ENCODE data around the gene ZSCAN5C. TPM values are rescaled to one million over a fixed set of nuclear protein-coding genes. Genes with fewer than 3 reads are reported as not detected.
"Not testable (repeated sequence)": the region's sequence is repeated elsewhere in the genome, so short reads cannot be mapped to it uniquely, and the experiment has no call there.

Gene ZSCAN5C
- total RNA-seq, 1 donor from 2014 or later = not detected

- DNase-seq (ENCODE audit: extremely low read depth, low read depth, low spot score) = no peak
These were observed 10.4 kb upstream of the ZSCAN5C start for GRCh38 chr19:56191711-56192110.

GRCh38 chr19:56193981-56194640, 8.0 kb upstream of the ZSCAN5C start:
- no peak for DNase-seq (ENCODE audit: extremely low read depth, low read depth, low spot score)

- DNase-seq (ENCODE audit: extremely low read depth, low read depth, low spot score) = not testable (repeated sequence)
These were observed 4.4 kb upstream of the ZSCAN5C start, which contains the start of gene ZSCAN5B for GRCh38 chr19:56197646-56198045. Gene ZSCAN5B (minus strand): TSS chr19:56197783. CDS start chr19:56193052, 4,731 bp downstream.

GRCh38 chr19:56199687-56200086, 2.4 kb upstream of the ZSCAN5C start:
- no peak for DNase-seq (ENCODE audit: extremely low read depth, low read depth, low spot score)

GRCh38 chr19:56207581-56207980, 5.5 kb downstream of the ZSCAN5C start:
- not testable (repeated sequence) for DNase-seq (ENCODE audit: extremely low read depth, low read depth, low spot score)

GRCh38 chr19:56209091-56209490, 7.0 kb downstream of the ZSCAN5C start:
- DNase-seq (ENCODE audit: extremely low read depth, low read depth, low spot score) = no peak

- DNase-seq (ENCODE audit: extremely low read depth, low read depth, low spot score) = not testable (repeated sequence)
These were observed 8.0 kb downstream of the ZSCAN5C start for GRCh38 chr19:56210036-56210435.

- DNase-seq (ENCODE audit: extremely low read depth, low read depth, low spot score) = no peak
These were observed 9.6 kb downstream of the ZSCAN5C start for GRCh38 chr19:56211718-56212117.

GRCh38 chr19:56217039-56217949, 15.2 kb downstream of the ZSCAN5C start:
- no peak for DNase-seq (ENCODE audit: extremely low read depth, low read depth, low spot score)

- no peak for DNase-seq (ENCODE audit: extremely low read depth, low read depth, low spot score)
These were observed 16.9 kb downstream of the ZSCAN5C start for GRCh38 chr19:56218961-56219360.

- DNase-seq (ENCODE audit: extremely low read depth, low read depth, low spot score) = not testable (repeated sequence)
These were observed 19.4 kb downstream of the ZSCAN5C start for GRCh38 chr19:56221442-56221841.

GRCh38 chr19:56221851-56222250, 19.8 kb downstream of the ZSCAN5C start:
- no peak for DNase-seq (ENCODE audit: extremely low read depth, low read depth, low spot score)

GRCh38 chr19:56222901-56223300, 20.8 kb downstream of the ZSCAN5C start:
- DNase-seq (ENCODE audit: extremely low read depth, low read depth, low spot score) = no peak

GRCh38 chr19:56223481-56223880, 21.4 kb downstream of the ZSCAN5C start:
- no peak for DNase-seq (ENCODE audit: extremely low read depth, low read depth, low spot score)

GRCh38 chr19:56245121-56245740, 43.2 kb downstream of the ZSCAN5C start:
- DNase-seq (ENCODE audit: extremely low read depth, low read depth, low spot score) = no peak

GRCh38 chr19:56245764-56246163, 43.7 kb downstream of the ZSCAN5C start:
- not testable (repeated sequence) for DNase-seq (ENCODE audit: extremely low read depth, low read depth, low spot score)

GRCh38 chr19:56248736-56249338, 46.8 kb downstream of the ZSCAN5C start:
- DNase-seq (ENCODE audit: extremely low read depth, low read depth, low spot score) = not testable (repeated sequence)

GRCh38 chr19:56252699-56253422, 50.8 kb downstream of the ZSCAN5C start:
- DNase-seq (ENCODE audit: extremely low read depth, low read depth, low spot score) = peak; percentile 41

GRCh38 chr19:56253737-56254136, 51.7 kb downstream of the ZSCAN5C start:
- peak; percentile 51 for DNase-seq (ENCODE audit: extremely low read depth, low read depth, low spot score)

GRCh38 chr19:56258272-56258671, 56.2 kb downstream of the ZSCAN5C start:
- DNase-seq (ENCODE audit: extremely low read depth, low read depth, low spot score) = no peak

Data from glomerular endothelial cell (primary cell).